ENCODE measurements around the gene CAPN1. TPM values are rescaled to one million over a fixed set of nuclear protein-coding genes. Genes with fewer than 3 reads are reported as not detected.

CAPN1 gene
- total RNA-seq, 1 donor from 2014 or later, result 179 TPM

- Histone ChIP-seq H3K4me3 (no peak overlapping the region), H3K4me1 (peaks cover 5% of the 10 kb centered on the region), H3K9me3 (no peaks in the 10 kb centered on the region), H3K36me3 (peaks cover 33% of the 10 kb centered on the region), H3K27ac (no peak overlapping the region), H3K27me3 (no peaks in the 10 kb centered on the region)
- no peak for DNase-seq
- TF ChIP-seq CTCF (IDR thresholded peaks at IDR 0.05), result no peak
- intact Hi-C loops (cut with DNase I), result no loop called here
- peak; percentile 27 for ATAC-seq
These were observed 31.8 kb downstream of the CAPN1 start for GRCh38 chr11:65213322-65214211.

GRCh38 chr11:65214212-65214845, 32.6 kb downstream of the CAPN1 start:
- Histone ChIP-seq H3K27ac (no peak overlapping the region), H3K4me3 (no peak overlapping the region), H3K4me1 (no peaks in the 10 kb centered on the region), H3K27me3 (no peaks in the 10 kb centered on the region), H3K9me3 (no peaks in the 10 kb centered on the region), H3K36me3 (peaks cover 27% of the 10 kb centered on the region)
- DNase-seq (no peak), ATAC-seq (no peak)
- TF ChIP-seq CTCF (IDR thresholded peaks at IDR 0.05), result no peak
- intact Hi-C loops (cut with DNase I), result no loop called here

- peaks cover 15% of the 10 kb centered on the region for H3K36me3 ChIP-seq
- intact Hi-C loops (cut with DNase I), result no loop called here
- no peaks in the 10 kb centered on the region for H3K27me3 ChIP-seq
- DNase-seq (no peak), ATAC-seq (no peak)
- no peak overlapping the region for H3K4me3 ChIP-seq
- H3K4me1 ChIP-seq, result no peaks in the 10 kb centered on the region
- H3K9me3 ChIP-seq, result no peaks in the 10 kb centered on the region
- no peak for TF ChIP-seq CTCF (IDR thresholded peaks at IDR 0.05)
- H3K27ac ChIP-seq, result no peak overlapping the region
These were observed 33.8 kb downstream of the CAPN1 start for GRCh38 chr11:65215441-65216076.

- peaks cover 2% of the 10 kb centered on the region for H3K36me3 ChIP-seq
- DNase-seq (peak; percentile 48), ATAC-seq (no peak)
- no peaks in the 10 kb centered on the region for H3K27me3 ChIP-seq
- TF ChIP-seq CTCF (IDR thresholded peaks at IDR 0.05), result no peak
- H3K4me1 ChIP-seq, result no peaks in the 10 kb centered on the region
- H3K4me3 ChIP-seq, result no peak overlapping the region
- intact Hi-C loops (cut with DNase I), result no loop called here
- no peaks in the 10 kb centered on the region for H3K9me3 ChIP-seq
- no peak overlapping the region for H3K27ac ChIP-seq
These were observed 35.1 kb downstream of the CAPN1 start for GRCh38 chr11:65216830-65217229.

- intact Hi-C loops (cut with DNase I), result no loop called here
- Histone ChIP-seq H3K27me3 (no peaks in the 10 kb centered on the region), H3K4me1 (peaks cover 8% of the 10 kb centered on the region), H3K27ac (no peak overlapping the region), H3K4me3 (no peak overlapping the region), H3K9me3 (no peaks in the 10 kb centered on the region), H3K36me3 (no peaks in the 10 kb centered on the region)
- no peak for TF ChIP-seq CTCF (IDR thresholded peaks at IDR 0.05)
- DNase-seq (peak; percentile 46), ATAC-seq (no peak)
These were observed 36.0 kb downstream of the CAPN1 start for GRCh38 chr11:65217441-65218423.
